PC-9 (cell line): ENCODE measurements around the gene RAB22A. TPM values are rescaled to one million over a fixed set of nuclear protein-coding genes. Genes with fewer than 3 reads are reported as not detected.

Source experiments
- BruUV-seq: library from RNA; stranded (reverse); fragments of 400-500 nt; replicated peaks from 2 replicates; lab custom pipeline; 2021; lab: Mats Ljungman, UMichigan
- CTCF ChIA-PET: fragments of 300-600 bp; sonication (Branson Sonifier 250); formaldehyde crosslinking; loops from one replicate; lab custom pipeline; 2022; ENCODE audit warnings: antibody characterized with exemption; lab: Charles Lee
- POLR2A ChIA-PET: fragments of 300-600 bp; sonication (Branson Sonifier 250); formaldehyde crosslinking; loops from one replicate; lab custom pipeline; 2022; ENCODE audit warnings: antibody characterized with exemption; ENCODE audit not compliant: unreplicated experiment; lab: Charles Lee
- DNase-seq, 2 experiments: peaks; one replicate each; pipeline versions ENCODE4 v3.0.0 to v3.0.0-alpha.2; 2015 to 2022; ENCODE audit warnings: mixed read lengths in 1 of 2
- H2AFZ ChIP-seq: fragments of 200-600 bp; sonication (generic); 2 replicates; pipeline ENCODE4 v1.8.1; 2017; ENCODE audit warnings: antibody characterized with exemption
- H3F3A ChIP-seq: fragments of 200-600 bp; sonication (generic); 2 replicates; pipeline ENCODE4 v1.8.1; 2017; ENCODE audit warnings: antibody characterized with exemption, mild to moderate bottlenecking, low read depth; ENCODE audit not compliant: insufficient read depth
- H3K27ac ChIP-seq: fragments of 200-600 bp; sonication (generic); 2 replicates; pipeline ENCODE4 v1.6.1; 2016; ENCODE audit warnings: mixed run types
- H3K27me3 ChIP-seq: fragments of 200-600 bp; sonication (generic); 2 replicates; pipeline ENCODE4 v1.6.1; 2016; ENCODE audit warnings: low read depth, mixed run types; ENCODE audit not compliant: insufficient read depth
- H3K36me3 ChIP-seq: fragments of 200-600 bp; sonication (generic); 2 replicates; pipeline ENCODE4 v1.6.1; 2016; ENCODE audit warnings: low read depth, mixed run types
- H3K4me1 ChIP-seq: fragments of 200-600 bp; sonication (generic); replicated peaks from 2 replicates; pipeline ENCODE4 v1.6.1; 2016; ENCODE audit warnings: mixed run types; ENCODE audit not compliant: insufficient read depth
- H3K4me2 ChIP-seq: fragments of 200-600 bp; sonication (generic); 2 replicates; pipeline ENCODE4 v1.6.1; 2017; ENCODE audit warnings: mixed run types
- H3K4me3 ChIP-seq: fragments of 200-600 bp; sonication (generic); 2 replicates; pipeline ENCODE4 v1.6.1; 2016; ENCODE audit warnings: mixed run types
- H3K79me2 ChIP-seq: fragments of 200-600 bp; sonication (generic); 2 replicates; pipeline ENCODE4 v1.6.1; 2017; ENCODE audit warnings: low read depth, mixed run types
- H3K9me2 ChIP-seq: fragments of 200-600 bp; sonication (generic); 2 replicates; pipeline ENCODE4 v1.8.1; 2017; ENCODE audit warnings: mild to moderate bottlenecking; ENCODE audit not compliant: insufficient read depth
- H3K9me3 ChIP-seq: fragments of 200-600 bp; sonication (generic); 2 replicates; pipeline ENCODE4 v1.8.1; 2016; ENCODE audit warnings: low read depth; ENCODE audit not compliant: insufficient read depth
- H4K20me1 ChIP-seq: fragments of 200-600 bp; sonication (generic); 2 replicates; pipeline ENCODE4 v1.8.1; 2017; ENCODE audit not compliant: insufficient read depth
- EZH2 ChIP-seq: fragments of 200-600 bp; sonication (generic); IDR thresholded peaks from 2 replicates; pipeline ENCODE4 v1.8.0; 2017; ENCODE audit warnings: antibody characterized with exemption, low read depth
- intact Hi-C: fragments of 100-400 bp; cut with micrococcal nuclease; formaldehyde crosslinking; loops from one replicate; pipeline ENCODE4 v1.10.0; 2022; ENCODE audit not compliant: unreplicated experiment
- total RNA-seq: library from RNA; stranded (reverse); gene quantifications from 2 replicates; pipeline ENCODE4 v1.2.3, GENCODE V29; 2021
- TF ChIP-seq, protein P1 (sequence below): fragments of 200-600 bp; sonication (generic); conservative IDR thresholded peaks from 2 replicates; pipeline ENCODE4 v1.6.1; 2017; ENCODE audit warnings: mixed run types, antibody characterized with exemption, mild to moderate bottlenecking, moderate library complexity

Gene RAB22A
- total RNA-seq, 1 experiment from 2014 or later, result 28.9 TPM

DNA sequence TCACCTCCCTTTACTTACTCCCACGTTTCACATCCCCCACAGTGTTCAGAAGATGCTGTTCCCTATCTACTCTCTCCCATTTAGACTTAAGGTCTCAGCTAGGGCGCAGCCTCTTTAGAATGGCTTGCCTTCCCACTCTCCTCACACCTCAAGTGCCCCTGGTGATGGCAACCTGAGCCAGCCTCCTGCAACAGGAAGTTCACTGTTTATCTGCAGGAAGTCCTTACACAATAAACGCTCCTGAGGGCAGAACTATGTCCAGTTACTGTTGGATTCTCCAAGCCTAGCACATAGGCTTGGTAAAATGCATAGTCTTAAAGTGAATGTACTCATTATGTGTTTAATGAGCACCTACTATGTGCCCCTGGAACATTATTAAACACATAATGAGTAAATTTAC lies 21.9 kb upstream of the RAB22A start:
- no peaks in the 10 kb centered on the region for H3F3A ChIP-seq
- no peaks in the 10 kb centered on the region for H3K4me1 ChIP-seq
- H3K4me2 ChIP-seq, result no peak overlapping the region
- no peak overlapping the region for H2AFZ ChIP-seq
- H3K27me3 ChIP-seq, result no peaks in the 10 kb centered on the region
- no peaks in the 10 kb centered on the region for H3K9me2 ChIP-seq
- no peaks in the 10 kb centered on the region for H3K79me2 ChIP-seq
- no peaks in the 10 kb centered on the region for H3K36me3 ChIP-seq
- intact Hi-C loops, result no loop called here
- no TSS peak for BruUV-seq
- no peak for DNase-seq
- ChIA-PET CTCF (no interaction called here), POLR2A (no interaction called here)
- H4K20me1 ChIP-seq, result no peaks in the 10 kb centered on the region
- H3K4me3 ChIP-seq, result no peak overlapping the region
- TF ChIP-seq EZH2, result no peak
- TF ChIP-seq, protein P1, sequence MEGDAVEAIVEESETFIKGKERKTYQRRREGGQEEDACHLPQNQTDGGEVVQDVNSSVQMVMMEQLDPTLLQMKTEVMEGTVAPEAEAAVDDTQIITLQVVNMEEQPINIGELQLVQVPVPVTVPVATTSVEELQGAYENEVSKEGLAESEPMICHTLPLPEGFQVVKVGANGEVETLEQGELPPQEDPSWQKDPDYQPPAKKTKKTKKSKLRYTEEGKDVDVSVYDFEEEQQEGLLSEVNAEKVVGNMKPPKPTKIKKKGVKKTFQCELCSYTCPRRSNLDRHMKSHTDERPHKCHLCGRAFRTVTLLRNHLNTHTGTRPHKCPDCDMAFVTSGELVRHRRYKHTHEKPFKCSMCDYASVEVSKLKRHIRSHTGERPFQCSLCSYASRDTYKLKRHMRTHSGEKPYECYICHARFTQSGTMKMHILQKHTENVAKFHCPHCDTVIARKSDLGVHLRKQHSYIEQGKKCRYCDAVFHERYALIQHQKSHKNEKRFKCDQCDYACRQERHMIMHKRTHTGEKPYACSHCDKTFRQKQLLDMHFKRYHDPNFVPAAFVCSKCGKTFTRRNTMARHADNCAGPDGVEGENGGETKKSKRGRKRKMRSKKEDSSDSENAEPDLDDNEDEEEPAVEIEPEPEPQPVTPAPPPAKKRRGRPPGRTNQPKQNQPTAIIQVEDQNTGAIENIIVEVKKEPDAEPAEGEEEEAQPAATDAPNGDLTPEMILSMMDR, result no peak
- H3K9me3 ChIP-seq, result no peaks in the 10 kb centered on the region
- no peak overlapping the region for H3K27ac ChIP-seq

DNA sequence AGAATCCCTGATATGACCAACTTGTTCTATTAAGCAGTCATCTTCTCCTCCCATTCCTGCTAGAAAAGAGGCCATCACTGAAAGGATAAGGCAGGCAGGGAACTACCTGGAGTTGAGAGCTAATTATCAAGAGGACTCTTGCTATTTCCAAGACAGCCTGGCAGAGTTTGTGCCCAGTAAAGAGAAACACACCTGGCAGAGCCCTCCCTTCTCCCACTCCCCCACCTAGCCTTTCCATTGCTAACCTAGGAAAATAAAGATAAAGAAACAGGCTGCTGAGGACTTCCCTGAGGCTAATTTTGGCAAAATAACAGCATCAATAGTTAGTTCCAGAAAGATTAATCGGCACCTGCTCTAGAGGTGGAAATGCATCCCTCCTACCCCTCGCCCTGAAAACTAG lies 20.4 kb upstream of the RAB22A start:
- no TSS peak for BruUV-seq
- TF ChIP-seq, protein P1, result no peak
- no peak for TF ChIP-seq EZH2
- no peaks in the 10 kb centered on the region for H3K9me3 ChIP-seq
- no peaks in the 10 kb centered on the region for H3K36me3 ChIP-seq
- no peaks in the 10 kb centered on the region for H3K27me3 ChIP-seq
- no peak overlapping the region for H2AFZ ChIP-seq
- H3K4me1 ChIP-seq, result no peaks in the 10 kb centered on the region
- no peaks in the 10 kb centered on the region for H3K9me2 ChIP-seq
- H3K4me2 ChIP-seq, result no peak overlapping the region
- H3K4me3 ChIP-seq, result no peak overlapping the region
- intact Hi-C loops, result no loop called here
- POLR2A ChIA-PET, result no interaction called here
- no peak overlapping the region for H3K27ac ChIP-seq
- CTCF ChIA-PET, result interaction anchor here (0.5 to 0.7 kb wide), 2 partner anchors 11 to 933 kb away, joined by 4 to 6 read pairs; no protein-coding TSS in a partner anchor
- no peaks in the 10 kb centered on the region for H3F3A ChIP-seq
- H3K79me2 ChIP-seq, result no peaks in the 10 kb centered on the region
- no peak for DNase-seq
- H4K20me1 ChIP-seq, result no peaks in the 10 kb centered on the region

DNA sequence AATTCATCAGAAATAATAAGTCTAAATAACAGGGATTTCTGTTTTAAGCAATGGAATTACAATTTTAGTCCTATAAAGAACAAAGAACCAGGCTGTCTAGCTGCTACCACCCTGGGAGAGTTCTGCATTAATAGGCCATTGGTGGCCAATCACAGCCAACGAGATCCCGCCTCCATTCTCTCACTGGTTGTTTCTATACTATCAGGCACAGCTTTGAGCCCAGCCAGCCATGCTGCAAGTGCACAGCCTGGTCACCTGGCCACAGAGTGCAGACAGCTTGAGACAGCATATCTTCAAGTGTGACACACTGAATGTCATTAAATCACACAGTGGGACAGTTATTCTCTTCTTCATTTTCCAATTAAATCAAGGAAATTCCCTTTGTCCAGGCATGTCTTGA lies 16.1 kb upstream of the RAB22A start:
- H3K4me2 ChIP-seq, result no peak overlapping the region
- no TSS peak for BruUV-seq
- H3K79me2 ChIP-seq, result no peaks in the 10 kb centered on the region
- H3K27ac ChIP-seq, result no peak overlapping the region
- CTCF ChIA-PET, result no interaction called here
- no peak for DNase-seq
- no peaks in the 10 kb centered on the region for H3K36me3 ChIP-seq
- POLR2A ChIA-PET, result no interaction called here
- no peaks in the 10 kb centered on the region for H3K4me1 ChIP-seq
- no peaks in the 10 kb centered on the region for H4K20me1 ChIP-seq
- H3K4me3 ChIP-seq, result no peak overlapping the region
- H3F3A ChIP-seq, result no peaks in the 10 kb centered on the region
- TF ChIP-seq EZH2, result no peak
- TF ChIP-seq, protein P1, result no peak
- no peaks in the 10 kb centered on the region for H3K9me3 ChIP-seq
- H3K27me3 ChIP-seq, result no peaks in the 10 kb centered on the region
- H2AFZ ChIP-seq, result no peak overlapping the region
- no peaks in the 10 kb centered on the region for H3K9me2 ChIP-seq
- intact Hi-C loops, result no loop called here
